Left colon (tissue), 2 donors: Measurements from ENCODE around the gene CDCA3. TPM values are rescaled to one million over a fixed set of nuclear protein-coding genes. Genes with fewer than 3 reads are reported as not detected.

ENCODE experiments used
- ATAC-seq: fragments of 200-7000 bp; cut with Tn5 transposase; one replicate; pipeline ENCODE4 v1.9.1; 2020; ENCODE audit warnings: mild to moderate bottlenecking, moderate library complexity
- DNase-seq, 2 donors: peaks; one replicate each; pipeline ENCODE4 v3.0.0-alpha.2; 2020
- intact Hi-C, 2 donors: fragments of 100-400 bp; cut with DNase I in 1 of 2; cut with micrococcal nuclease in 1 of 2; formaldehyde crosslinking; loops; one replicate each; pipeline versions ENCODE4 v1.11.2 to v1.14.0; 2022; cut with DNase I, micrococcal nuclease
- total RNA-seq, 2 donors: library from RNA; stranded (reverse); fragmentation: NEBNext Ultra II Directional; extraction: Animal tissue kit (Norgen Biotek cat#: 25700); gene quantifications; one replicate each; pipeline ENCODE4 v1.2.1, GENCODE V29; 2021
- donor health status: DM: no; HTN: no; CAD: no.
- donor health status: DM: yes; HTN: yes; CAD: no.

The CDCA3 gene
- total RNA-seq, 2 donors from 2014 or later: 4.4 to 10.5 TPM

DNA sequence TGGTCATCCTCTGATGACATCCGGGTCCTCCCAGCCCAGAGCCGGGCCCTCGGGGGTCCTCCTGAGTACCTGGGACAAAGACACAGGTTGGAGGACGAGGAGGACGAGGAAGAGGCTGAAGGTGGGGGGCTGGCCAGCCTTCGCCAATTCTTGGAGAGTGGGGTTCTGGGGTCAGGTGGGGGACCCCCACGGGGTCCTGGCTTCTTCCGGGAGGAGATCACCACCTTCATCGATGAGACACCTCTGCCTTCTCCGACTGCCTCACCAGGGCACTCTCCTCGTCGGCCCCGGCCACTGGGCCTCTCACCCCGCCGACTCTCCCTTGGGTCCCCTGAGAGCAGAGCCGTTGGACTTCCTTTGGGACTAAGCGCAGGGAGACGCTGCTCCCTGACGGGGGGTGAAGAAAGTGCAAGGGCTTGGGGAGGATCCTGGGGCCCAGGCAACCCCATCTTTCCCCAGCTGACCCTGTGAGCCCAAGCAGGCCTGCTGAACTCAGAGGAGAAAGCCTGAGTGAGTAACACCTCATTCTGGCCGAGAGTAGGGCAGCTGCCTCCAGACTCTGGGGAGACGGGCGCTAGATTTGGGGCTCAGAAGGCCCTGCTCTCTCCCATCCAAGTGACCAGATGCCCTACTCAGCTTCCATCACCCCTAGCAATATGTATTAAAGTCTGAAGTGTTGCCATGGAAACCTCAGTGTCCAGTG, 24.2 kb downstream of the CDCA3 start:
- intact Hi-C loops: loop anchor here (5.0 to 10.0 kb wide), 2 partner anchors 72 to 90 kb away; partner anchors contain the start of gene MLF2 (in 1 of the 2)
- no peak for ATAC-seq
- DNase-seq: no peak

DNA sequence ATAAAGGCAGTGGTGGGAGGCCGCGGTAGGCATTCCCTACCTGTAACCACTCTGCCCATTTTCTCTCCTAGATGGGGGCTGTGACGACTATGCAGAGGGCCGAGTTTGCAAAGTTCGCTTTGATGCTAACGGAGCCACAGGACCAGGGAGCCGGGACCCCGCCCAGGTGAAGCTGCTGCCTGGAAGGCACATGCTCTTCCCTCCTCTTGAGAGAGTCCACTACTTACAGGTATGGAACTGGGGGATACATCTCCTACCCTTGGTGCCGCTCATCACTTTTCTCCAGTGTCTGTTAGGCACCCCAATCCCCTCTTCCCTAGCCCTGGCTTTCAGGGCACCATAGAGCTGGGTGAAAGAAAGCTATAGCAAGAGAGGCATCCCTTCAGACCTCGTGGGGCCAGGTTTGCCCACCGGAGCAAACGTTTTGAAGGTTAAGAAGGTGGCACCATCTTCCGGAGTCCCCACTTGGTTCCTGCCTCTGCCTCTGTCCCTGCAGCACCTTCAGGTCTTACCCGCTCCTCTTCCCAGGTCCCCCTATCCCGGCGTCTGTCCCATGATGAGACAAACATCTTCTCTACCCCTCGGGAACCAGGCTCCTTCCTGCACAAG, 24.9 kb downstream of the CDCA3 start:
- DNase-seq: no peak
- ATAC-seq: no peak
- intact Hi-C loops: loop anchor here (5.0 to 10.0 kb wide), 2 partner anchors 71 to 89 kb away; partner anchors contain the start of gene MLF2 (in 1 of the 2)

DNA sequence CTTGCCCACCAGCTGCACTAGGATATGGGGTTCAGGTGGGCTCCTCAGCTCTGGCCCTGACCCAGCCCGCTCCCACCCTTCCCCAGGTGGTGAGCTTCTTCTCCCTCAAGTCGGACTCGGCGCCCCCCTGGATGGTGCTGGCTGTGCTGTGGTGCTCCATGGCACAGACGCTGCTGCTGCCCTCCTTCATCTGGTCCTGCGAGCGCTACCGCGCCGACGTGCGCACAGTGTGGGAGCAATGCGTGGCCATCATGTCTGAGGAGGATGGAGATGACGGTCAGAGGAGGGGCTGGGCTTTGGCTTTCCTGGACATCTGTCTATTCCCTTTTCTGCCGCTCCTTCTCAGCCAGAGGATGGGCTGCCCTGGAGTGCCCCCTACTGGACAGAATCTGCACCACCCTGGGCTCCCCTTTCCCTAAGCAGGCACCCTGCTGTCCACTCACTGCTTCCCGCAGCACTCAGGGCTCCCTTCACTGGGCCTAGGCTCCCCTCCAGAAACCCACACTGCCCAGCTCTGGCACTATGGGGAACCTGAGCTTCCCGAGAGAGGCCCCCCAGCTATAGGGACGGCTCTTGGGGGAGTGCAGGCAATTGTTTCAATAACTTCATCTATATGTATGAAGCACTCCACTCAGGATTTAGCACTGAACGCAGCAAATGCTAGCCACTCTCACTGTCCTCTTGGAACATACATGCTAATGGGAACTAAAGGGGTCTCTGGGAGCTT, 25.5 kb downstream of the CDCA3 start:
- DNase-seq (peak; percentile 71 to 88), ATAC-seq (peak; percentile 79)
- intact Hi-C loops: loop anchor here (5.0 to 10.0 kb wide), 2 partner anchors 71 to 88 kb away; partner anchors contain the start of gene MLF2 (in 1 of the 2)

DNA sequence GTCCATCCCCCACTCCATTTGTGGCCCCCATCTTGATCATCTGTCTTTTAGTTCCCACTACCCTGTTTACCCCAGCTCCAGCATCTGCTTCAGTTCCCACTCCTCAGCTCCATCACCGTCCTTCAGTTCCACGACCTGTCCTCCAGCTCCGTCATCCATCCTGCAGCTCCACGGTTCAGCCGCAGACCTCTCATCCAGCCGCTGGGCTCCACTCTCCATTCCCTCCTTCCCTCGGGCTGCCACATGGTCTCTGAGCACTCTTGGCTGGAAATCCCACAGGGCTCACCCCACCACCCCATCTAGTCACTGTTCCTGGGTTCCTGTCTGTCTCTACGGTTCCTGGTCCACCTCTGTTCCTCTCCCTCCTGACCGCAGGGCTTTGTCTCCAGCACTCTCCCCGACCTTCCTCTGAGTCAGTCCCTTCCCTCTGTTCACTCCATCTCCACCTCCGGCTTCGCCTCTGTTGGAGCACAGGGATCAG, 26.1 kb downstream of the CDCA3 start:
- intact Hi-C loops: loop anchor here (5.0 to 10.0 kb wide), 2 partner anchors 70 to 88 kb away; partner anchors contain the start of gene MLF2 (in 1 of the 2)
- DNase-seq: no peak
- ATAC-seq: no peak

DNA sequence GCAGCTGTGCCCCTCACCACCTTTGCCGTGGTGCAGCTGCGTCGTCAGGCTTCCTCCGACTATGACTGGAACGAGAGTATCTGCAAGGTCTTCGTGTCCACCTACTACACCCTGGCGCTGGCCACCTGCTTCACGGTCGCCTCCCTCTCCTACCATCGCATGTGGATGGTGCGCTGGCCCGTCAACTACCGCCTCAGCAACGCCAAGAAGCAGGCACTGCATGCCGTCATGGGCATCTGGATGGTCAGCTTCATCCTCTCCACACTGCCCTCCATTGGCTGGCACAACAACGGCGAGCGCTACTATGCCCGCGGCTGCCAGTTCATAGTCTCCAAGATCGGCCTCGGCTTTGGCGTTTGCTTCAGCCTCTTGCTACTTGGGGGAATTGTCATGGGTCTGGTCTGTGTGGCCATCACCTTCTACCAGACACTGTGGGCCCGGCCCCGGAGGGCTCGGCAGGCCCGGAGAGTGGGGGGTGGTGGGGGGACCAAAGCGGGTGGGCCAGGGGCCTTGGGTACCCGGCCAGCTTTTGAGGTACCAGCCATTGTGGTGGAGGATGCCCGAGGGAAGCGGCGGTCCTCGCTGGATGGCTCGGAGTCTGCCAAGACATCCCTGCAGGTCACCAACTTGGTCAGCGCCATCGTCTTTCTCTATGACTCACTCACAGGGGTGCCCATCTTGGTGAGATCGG, 26.9 kb downstream of the CDCA3 start:
- intact Hi-C loops: loop anchor here in 1 of 2 donors (10.0 kb wide), 1 partner anchor 69 kb away; the partner anchor contains the start of gene MLF2
- ATAC-seq (no peak), DNase-seq (peak in 1 of 2 donors; percentile 29)

DNA sequence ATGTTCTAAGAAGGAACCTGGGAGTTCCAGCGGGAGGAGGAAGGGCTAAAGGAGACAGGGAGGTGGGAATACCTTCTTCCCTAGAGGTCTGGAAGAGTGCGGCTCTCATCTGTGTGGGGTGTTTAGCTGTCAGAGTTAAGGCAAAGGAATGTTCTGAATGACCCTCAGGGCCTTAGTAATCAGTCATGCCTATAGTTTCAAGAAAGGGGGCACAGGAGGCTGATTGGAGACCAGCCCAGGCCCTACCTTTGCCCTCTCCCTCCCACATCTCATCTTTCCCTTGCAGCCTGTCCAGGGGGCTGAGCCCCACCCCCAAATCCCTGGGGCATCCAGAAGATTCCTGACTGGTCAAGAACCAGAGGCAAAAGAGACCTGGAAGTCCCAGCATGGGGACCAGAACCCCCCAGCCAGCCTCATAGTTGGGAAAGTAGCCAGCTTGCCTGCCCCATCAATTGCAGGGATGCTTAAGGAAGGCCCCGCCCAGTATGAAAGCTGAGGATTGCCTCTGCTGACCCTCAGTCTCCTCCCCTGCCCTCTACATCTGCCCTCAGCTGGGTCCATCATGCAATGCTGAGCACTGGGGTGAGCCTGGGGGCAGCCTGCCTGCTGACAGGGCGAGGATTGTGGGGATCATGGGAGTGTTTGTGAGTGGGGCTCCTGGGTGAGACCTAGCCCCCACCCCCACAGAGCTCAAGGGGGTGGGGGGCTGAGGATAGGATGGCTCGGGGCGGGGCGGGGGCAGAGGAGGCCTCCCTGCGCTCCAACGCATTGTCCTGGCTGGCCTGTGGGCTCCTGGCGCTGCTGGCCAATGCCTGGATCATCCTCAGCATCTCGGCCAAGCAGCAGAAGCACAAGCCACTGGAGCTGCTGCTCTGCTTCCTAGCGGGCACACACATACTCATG, 27.7 kb downstream of the CDCA3 start:
- intact Hi-C loops: loop anchor here in 1 of 2 donors (10.0 kb wide), 1 partner anchor 69 kb away; the partner anchor contains the start of gene MLF2
- DNase-seq: no peak
- no peak for ATAC-seq

DNA sequence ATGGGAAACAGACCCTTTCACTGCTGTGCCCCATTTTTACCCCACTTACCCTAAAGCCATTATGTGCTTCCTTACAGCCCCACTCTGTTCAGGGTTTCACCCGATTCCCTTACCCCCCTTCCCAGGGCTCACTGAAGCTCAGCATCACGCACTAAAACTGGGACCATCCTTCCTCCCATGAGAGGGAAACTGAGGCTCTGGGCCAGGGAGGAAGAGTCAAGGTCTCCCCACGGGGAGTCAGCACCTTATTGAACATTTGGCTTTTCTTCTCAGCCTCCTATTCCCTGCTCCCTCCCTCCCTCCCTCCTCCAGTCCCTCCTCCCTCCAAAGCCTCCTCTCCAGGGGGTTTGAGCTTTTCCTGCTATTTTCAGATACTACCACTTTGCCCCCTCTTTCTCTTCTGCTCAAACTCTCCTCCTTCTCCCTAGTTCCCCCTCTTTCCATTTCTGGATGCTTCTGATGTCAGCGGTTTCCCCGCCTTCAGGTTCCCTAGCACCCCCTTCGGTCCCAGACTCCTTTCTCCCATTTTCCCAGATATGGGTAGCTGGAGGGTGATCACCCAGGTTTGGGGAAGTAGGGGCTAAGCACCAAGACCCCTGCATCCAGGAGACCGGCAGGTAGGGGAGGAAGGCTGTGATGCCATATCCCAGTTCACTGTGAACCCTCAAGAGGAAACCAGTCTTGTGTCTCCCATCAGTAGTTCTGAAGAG, 28.5 kb downstream of the CDCA3 start:
- DNase-seq: no peak
- intact Hi-C loops: loop anchor here in 1 of 2 donors (10.0 kb wide), 1 partner anchor 68 kb away; the partner anchor contains the start of gene MLF2
- ATAC-seq: no peak

DNA sequence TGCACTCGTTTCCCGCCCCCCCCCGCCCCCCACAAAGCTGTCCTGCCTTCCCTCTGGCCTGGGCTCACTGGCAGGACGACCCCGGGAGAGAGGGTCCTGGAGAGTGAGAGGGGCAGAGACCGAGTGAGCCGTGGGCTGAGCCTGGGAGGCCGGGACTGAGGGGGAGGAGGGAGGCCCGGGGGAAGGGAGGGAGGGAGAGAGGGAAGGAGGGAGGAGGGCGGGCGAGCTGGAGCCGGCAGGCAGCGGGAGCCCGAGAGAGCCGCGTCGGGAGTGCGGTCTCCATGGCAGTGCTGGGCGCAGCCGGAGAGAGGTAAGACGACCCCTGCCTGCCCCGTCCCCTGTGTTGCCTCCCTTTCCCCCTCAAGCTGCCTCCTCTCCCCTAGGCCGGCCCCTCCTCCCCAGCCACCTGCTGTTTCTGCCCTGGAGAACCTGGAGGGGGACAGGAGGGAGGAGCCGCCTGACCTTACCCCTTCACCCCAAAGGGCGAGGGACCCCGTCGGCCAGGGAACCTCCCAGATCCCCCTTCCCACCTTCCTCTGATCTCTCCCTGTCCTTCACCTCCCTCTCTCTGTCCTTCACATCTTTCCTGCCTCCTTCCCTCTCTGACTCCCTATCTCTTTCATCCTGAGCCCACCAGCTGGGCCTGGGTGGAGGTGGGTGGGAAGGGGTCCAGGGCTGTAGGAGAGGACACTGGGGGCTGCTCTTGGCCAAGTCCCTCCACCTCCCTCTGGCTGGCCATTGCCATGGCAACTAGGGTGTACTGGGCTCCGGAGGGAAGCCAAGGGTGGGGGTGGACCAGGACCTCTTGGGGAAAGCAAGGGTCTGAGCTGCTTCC, 29.3 kb downstream of the CDCA3 start, which contains the start of gene GPR162:
Gene GPR162 (plus strand): TSS at position 231 of the 835 bp plus-strand sequence. CDS start 2,078 bp downstream, outside the sequence.
- peak; percentile 26 for ATAC-seq
- peak in 1 of 2 donors; percentile 46 for DNase-seq
- intact Hi-C loops: loop anchor here in 1 of 2 donors (10.0 kb wide), 1 partner anchor 67 kb away; the partner anchor contains the start of gene MLF2

DNA sequence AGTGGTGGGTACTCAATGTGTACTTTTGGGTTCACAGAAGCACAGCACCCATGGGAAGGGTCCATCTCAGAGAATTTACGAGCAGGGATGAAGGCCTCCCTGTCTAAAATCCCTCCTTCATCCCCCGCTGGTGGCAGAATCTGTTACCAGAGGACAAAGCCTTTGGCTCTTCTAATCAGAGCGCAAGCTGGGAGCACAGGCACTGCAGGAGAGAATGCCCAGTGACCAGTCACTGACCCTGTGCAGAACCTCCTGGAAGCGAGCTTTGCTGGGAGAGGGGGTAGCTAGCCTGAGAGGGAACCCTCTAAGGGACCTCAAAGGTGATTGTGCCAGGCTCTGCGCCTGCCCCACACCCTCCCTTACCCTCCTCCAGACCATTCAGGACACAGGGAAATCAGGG, 30.9 kb downstream of the CDCA3 start:
- ATAC-seq (no peak), DNase-seq (no peak)
- intact Hi-C loops: loop anchor here in 1 of 2 donors (10.0 kb wide), 1 partner anchor 65 kb away; the partner anchor contains the start of gene MLF2

DNA sequence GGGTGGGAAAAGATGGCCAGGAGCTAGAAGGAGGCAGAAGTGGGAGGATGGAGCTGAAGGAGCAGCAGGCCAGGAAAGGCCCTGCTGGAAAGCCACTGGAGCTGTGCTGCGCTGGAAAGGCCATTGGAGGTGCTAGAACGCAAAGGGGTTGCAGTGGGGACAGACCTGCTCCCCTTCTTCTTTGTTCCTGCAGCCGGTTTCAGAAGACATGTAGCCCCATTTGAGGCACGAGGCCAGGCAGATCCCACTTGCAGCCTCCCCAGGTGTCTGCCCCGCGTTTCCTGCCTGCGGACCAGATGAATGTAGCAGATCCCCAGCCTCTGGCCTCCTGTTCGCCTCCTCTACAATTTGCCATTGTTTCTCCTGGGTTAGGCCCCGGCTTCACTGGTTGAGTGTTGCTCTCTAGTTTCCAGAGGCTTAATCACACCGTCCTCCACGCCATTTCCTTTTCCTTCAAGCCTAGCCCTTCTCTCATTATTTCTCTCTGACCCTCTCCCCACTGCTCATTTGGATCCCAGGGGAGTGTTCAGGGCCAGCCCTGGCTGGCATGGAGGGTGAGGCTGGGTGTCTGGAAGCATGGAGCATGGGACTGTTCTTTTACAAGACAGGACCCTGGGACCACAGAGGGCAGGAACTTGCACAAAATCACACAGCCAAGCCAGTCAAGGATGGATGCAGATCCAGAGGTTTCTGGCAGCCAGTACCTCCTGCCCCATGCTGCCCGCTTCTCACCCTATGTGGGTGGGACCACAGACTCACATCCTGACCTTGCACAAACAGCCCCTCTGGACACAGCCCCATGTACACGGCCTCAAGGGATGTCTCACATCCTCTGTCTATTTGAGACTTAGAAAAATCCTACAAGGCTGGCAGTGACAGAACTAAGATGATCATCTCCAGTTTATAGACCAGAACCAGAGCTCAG, 31.7 kb downstream of the CDCA3 start:
- intact Hi-C loops: loop anchor here in 1 of 2 donors (10.0 kb wide), 1 partner anchor 65 kb away; the partner anchor contains the start of gene MLF2
- ATAC-seq: no peak
- no peak for DNase-seq

DNA sequence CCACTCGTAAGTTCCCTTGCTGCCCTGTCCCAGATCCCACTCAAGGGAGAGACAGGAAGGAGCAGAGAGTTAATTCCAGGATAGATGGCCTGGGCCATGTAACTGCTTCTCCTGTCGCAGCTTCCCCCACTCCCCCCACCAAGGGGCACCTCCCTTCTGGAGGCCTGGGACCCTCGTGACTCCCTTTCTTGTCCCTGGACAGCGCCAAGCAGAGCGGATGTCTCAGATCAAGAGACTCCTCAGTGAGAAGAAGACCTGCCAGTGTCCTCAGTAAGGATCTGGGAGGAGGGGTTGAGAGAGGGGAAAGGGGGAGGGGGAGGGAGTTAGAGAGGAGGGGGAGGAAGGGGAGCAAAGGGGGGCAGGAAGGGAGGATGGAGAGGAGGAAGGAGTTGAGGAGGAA, 32.4 kb downstream of the CDCA3 start:
- no peak for DNase-seq
- no peak for ATAC-seq
- intact Hi-C loops: no loop called here

DNA sequence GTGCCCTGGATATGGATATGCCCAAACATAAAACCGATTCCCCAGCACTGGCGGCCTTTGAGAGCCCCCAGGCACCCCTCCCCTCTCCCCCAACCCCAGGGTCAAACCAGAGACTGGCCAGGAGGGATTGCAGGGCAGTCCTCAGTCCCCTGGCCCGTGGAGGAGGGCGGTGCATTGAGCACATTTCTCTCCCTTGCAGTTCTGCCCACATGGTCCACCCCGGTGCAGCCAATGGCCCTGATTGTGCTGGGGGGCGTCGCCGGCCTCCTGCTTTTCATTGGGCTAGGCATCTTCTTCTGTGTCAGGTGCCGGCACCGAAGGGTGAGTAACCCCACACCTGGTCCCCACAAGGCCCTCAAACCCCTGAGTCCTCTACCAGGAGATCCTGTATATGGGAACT, 32.9 kb downstream of the CDCA3 start:
- intact Hi-C loops: no loop called here
- no peak for ATAC-seq
- DNase-seq: no peak

DNA sequence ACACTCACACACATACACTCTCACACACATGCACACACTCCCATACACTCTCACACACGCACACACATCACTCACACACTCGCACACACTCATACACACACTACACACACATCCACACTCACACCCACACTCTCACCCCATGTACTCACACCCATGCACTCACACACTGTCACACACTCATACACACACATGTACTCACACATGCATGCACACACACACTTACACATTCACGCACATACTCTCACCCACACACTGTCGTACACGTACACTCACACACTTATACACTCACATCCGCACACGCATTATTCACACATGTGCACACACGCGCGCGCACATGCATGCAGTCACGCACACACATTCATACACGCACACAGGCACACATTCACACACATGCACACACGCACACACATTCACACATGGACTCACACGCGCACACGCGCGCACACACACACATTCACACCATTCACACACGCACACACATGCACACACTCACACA, 33.4 kb downstream of the CDCA3 start:
- ATAC-seq (no peak), DNase-seq (no peak)

DNA sequence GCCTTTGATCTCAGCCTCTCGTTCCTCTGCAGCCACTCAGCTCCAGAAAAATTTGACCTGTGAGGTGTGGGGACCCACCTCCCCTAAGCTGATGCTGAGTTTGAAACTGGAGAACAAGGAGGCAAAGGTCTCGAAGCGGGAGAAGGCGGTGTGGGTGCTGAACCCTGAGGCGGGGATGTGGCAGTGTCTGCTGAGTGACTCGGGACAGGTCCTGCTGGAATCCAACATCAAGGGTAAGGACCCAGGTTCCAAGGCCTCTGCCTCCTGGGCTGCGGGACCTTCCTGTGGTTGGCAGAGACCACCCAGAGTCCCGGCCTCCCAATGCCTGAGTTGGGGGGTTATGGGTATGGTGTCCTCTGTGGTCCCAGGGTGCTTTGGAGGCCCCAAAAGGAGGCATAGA, 34.0 kb downstream of the CDCA3 start:
- no peak for DNase-seq
- ATAC-seq: no peak
- intact Hi-C loops: no loop called here

More for the DNA sequence above, 33.4 kb downstream of the CDCA3 start:
- intact Hi-C loops: no loop called here

DNA sequence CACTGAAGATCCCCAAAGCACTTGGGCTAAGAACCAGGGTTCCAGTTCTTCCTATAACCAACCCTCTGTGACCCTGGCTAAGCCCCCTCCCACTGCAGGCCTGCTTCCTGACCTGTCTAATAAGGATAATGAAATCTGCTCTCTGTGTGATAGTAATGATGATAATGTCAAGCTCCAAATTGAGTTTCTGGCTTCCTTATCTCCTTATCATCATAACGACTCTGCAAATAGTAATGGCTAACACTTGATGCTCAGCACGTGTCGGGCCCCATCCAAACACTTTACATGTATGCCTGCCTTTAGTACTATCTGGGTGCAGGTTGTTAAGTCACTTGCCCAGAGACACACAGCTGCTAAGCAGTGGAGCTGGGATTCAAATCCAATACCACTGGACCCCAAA, 34.5 kb downstream of the CDCA3 start:
- intact Hi-C loops: no loop called here
- no peak for DNase-seq
- ATAC-seq: no peak
